ENCODE results near the gene CARS1.

The CARS1 gene

DNA sequence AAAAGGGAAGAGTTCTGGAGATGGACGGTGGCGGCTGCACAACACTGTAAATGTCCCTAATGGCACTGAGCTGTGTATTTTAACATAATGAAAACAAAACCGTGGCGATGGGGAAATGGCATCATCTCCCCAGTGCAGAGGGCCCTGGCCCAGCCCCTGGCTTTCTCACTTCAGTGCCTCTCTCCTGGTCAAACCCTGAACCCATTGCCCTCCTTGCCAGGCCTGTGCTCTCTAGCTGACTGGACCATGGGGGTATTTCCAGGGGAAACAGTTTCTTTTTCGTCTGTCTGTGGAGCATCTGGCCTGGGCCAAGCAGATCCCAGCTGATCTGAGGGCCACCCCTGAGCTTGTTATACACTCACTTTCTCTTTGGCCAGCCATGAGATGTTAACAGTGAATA is 47.7 kb downstream of the CARS1 start:
- H3K4me1 ChIP-seq (ENCODE audit: control insufficient read depth, low read depth, low read length): no peaks in the 10 kb centered on the region
- no peak overlapping the region for H3K27ac ChIP-seq (ENCODE audit: low read length)
- H3K27me3 ChIP-seq (ENCODE audit: control insufficient read depth, insufficient read depth, low read length): no peaks in the 10 kb centered on the region
- no peak overlapping the region for H3K9ac ChIP-seq (ENCODE audit: low read length)
- H3K9me3 ChIP-seq (ENCODE audit: control insufficient read depth, low read depth, low read length): no peaks in the 10 kb centered on the region
- peaks cover 66% of the 10 kb centered on the region for H3K36me3 ChIP-seq (ENCODE audit: control insufficient read depth, low read depth, low read length)
- no peak overlapping the region for H3K4me3 ChIP-seq (ENCODE audit: low read length)

DNA sequence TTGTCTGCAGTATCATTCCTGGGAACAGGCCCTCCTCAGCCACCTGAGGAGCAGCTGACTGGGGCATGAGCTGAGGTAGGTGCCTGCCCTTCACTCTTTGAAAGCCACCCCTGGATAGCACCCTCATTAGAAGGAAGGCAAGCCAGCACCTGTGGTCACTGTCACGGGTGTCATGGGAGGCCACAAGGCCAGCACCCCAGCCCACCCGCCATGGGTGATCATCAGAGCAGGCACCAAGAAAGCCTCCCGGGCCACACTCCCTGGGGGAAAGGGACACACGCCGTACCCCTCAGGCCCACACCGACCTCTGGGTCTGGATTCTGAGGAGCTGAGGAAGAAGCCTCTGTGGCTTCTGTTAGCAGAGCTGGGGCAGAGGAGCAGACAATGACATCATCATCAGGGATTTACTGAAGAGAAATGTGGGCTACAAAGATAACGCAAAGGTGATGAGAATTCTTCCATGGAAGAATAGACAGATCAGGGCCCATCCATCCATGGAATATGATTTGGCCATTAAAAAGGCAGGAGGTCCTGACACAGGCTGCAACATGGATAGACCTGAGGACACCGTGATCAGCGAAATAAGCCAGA is 48.4 kb downstream of the CARS1 start:
- H3K9ac ChIP-seq (ENCODE audit: low read length): no peak overlapping the region
- H3K9me3 ChIP-seq (ENCODE audit: control insufficient read depth, low read depth, low read length): no peaks in the 10 kb centered on the region
- no peaks in the 10 kb centered on the region for H3K27me3 ChIP-seq (ENCODE audit: control insufficient read depth, insufficient read depth, low read length)
- no peaks in the 10 kb centered on the region for H3K4me1 ChIP-seq (ENCODE audit: control insufficient read depth, low read depth, low read length)
- H3K4me3 ChIP-seq (ENCODE audit: low read length): no peak overlapping the region
- H3K27ac ChIP-seq (ENCODE audit: low read length): no peak overlapping the region
- peaks cover 65% of the 10 kb centered on the region for H3K36me3 ChIP-seq (ENCODE audit: control insufficient read depth, low read depth, low read length)

DNA sequence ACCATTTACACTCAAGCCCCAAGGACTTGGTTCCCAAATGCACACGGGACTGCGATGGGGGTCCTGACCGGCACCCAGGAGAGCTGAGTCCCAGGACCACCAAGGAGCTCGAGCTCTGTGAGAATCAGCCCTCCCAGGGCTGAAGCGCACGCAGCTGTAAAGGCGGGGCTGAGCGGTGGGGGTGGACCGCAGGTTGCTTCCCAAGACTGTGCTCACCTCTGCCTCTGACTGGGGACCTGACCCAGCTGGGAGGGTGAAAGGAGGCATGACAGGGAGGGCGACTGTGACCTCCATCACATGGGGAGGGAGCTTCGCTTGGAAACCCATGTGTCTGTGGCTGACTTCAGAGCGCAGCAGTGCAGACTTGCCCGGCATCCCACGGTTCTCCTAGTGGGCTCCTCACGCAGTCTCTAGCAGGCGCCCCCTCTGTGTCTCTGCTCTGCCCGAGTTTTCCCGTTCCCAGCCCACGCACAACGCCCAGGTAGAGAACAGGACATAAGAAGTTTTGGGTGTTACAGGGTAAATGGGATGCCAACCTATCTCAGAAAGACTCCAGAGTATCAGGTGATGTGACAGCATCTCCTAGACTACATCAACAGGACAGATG is 49.7 kb downstream of the CARS1 start:
- H3K9me3 ChIP-seq (ENCODE audit: control insufficient read depth, low read depth, low read length): no peaks in the 10 kb centered on the region
- H3K4me3 ChIP-seq (ENCODE audit: low read length): no peak overlapping the region
- no peaks in the 10 kb centered on the region for H3K27me3 ChIP-seq (ENCODE audit: control insufficient read depth, insufficient read depth, low read length)
- peaks cover 70% of the 10 kb centered on the region for H3K36me3 ChIP-seq (ENCODE audit: control insufficient read depth, low read depth, low read length)
- H3K9ac ChIP-seq (ENCODE audit: low read length): no peak overlapping the region
- no peaks in the 10 kb centered on the region for H3K4me1 ChIP-seq (ENCODE audit: control insufficient read depth, low read depth, low read length)
- no peak overlapping the region for H3K27ac ChIP-seq (ENCODE audit: low read length)

DNA sequence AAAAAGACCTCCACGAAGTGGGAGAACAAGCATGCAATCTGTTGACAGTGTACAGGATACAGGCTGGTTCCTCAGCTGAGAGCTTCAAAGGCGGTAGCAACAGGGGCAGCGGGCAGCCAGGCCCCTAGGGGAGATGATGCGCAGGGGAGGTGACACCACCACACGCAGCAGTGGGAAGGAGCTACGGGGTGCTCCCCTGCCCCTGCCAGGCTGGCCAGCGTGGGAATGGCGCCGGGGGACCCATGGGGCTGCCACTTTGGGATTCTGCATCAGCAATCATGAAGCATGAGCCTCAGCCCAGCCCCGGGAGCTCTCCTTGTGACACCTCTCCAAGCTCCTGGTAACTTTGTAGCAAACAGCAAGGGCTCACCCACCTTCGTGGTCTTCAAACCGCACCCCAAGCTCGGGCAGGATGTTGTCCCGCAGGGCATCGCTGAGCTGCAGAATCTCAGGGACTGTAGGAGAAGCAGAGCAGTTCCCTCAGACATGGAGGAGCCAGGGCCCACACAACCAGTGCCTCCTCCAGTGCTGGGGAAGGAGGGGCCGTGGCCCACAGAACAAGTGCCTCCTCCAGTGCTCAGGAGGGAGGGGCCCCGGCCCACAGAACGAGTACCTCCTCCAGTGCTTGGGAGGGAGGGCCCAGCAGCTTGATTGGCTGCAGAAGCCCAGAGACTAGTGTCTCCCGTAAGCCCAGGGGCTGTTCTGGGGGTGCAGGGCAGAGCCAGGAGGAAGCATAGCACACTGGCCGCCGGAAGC is 50.5 kb downstream of the CARS1 start:
- Histone ChIP-seq H3K27me3 (ENCODE audit: control insufficient read depth, insufficient read depth, low read length) (no peaks in the 10 kb centered on the region), H3K9ac (ENCODE audit: low read length) (no peak overlapping the region), H3K36me3 (ENCODE audit: control insufficient read depth, low read depth, low read length) (peaks cover 70% of the 10 kb centered on the region), H3K4me1 (ENCODE audit: control insufficient read depth, low read depth, low read length) (no peaks in the 10 kb centered on the region), H3K4me3 (ENCODE audit: low read length) (no peak overlapping the region), H3K27ac (ENCODE audit: low read length) (no peak overlapping the region), H3K9me3 (ENCODE audit: control insufficient read depth, low read depth, low read length) (no peaks in the 10 kb centered on the region)

DNA sequence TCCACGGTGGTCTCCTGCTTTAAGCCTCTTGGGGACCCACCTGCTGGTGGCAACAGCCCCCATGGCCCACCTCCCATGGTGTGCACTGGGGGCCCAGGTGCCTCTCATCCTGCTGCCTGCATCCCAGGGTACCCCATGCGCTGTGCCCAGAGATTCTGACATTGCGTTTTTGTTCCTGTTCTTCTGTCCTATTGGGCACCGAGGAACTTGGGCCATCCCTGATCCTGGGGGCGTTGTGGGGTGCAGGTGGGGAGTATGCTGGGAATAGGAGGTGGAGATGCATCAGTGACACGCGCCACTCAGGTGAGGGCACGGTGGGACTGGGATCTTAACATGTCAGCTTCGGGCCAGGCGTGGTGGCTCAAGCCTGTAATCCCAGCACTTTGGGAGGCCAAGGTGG is 52.7 kb downstream of the CARS1 start:
- H3K9me3 ChIP-seq (ENCODE audit: control insufficient read depth, low read depth, low read length): no peaks in the 10 kb centered on the region
- no peaks in the 10 kb centered on the region for H3K27me3 ChIP-seq (ENCODE audit: control insufficient read depth, insufficient read depth, low read length)
- H3K4me3 ChIP-seq (ENCODE audit: low read length): no peak overlapping the region
- no peak overlapping the region for H3K9ac ChIP-seq (ENCODE audit: low read length)
- peaks cover 70% of the 10 kb centered on the region for H3K36me3 ChIP-seq (ENCODE audit: control insufficient read depth, low read depth, low read length)
- H3K4me1 ChIP-seq (ENCODE audit: control insufficient read depth, low read depth, low read length): no peaks in the 10 kb centered on the region
- no peak overlapping the region for H3K27ac ChIP-seq (ENCODE audit: low read length)

DNA sequence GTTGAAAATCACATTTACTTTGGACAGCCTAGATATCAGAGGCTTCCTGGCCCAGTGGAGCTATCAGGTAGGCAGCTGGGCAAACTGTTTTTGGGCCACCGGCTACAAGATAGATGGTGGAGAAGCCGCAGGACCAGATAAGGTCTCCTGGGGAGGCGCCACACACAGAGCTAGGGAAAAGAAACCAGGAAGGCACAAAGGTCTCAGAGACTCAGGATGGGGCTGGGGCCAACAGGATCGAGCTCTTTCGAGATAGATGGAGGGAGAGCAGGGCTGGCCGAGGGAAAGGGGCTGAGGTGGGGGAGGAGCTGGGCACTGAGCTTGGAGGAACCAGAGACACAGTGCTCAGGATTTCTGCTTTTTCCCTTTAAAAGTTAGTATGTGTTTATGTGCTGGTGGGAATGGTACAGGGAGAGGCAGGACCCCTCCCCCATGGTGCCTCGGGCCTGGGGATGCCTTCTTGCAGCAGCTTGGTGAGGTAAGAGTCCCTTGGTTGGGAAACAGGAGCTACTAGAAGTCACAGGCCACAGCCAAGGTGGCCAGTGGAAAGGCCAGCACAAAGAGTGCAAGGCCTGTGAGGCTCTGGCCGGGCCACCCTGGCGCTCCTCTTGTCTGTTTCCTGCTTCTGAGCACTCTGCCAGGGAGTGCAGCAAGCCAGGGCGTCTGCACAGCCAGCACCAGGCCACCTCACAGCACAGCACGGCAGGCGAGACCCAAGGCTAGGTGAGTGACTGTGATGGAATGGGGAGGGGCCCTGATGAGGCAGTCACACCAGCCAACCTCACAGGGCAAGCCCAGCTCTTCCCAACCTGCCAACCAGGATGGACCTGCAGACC is 53.6 kb downstream of the CARS1 start:
- H3K9ac ChIP-seq (ENCODE audit: low read length): no peak overlapping the region
- no peak overlapping the region for H3K4me3 ChIP-seq (ENCODE audit: low read length)
- H3K27ac ChIP-seq (ENCODE audit: low read length): no peak overlapping the region
- no peaks in the 10 kb centered on the region for H3K4me1 ChIP-seq (ENCODE audit: control insufficient read depth, low read depth, low read length)
- peaks cover 63% of the 10 kb centered on the region for H3K36me3 ChIP-seq (ENCODE audit: control insufficient read depth, low read depth, low read length)
- no peaks in the 10 kb centered on the region for H3K9me3 ChIP-seq (ENCODE audit: control insufficient read depth, low read depth, low read length)
- no peaks in the 10 kb centered on the region for H3K27me3 ChIP-seq (ENCODE audit: control insufficient read depth, insufficient read depth, low read length)

DNA sequence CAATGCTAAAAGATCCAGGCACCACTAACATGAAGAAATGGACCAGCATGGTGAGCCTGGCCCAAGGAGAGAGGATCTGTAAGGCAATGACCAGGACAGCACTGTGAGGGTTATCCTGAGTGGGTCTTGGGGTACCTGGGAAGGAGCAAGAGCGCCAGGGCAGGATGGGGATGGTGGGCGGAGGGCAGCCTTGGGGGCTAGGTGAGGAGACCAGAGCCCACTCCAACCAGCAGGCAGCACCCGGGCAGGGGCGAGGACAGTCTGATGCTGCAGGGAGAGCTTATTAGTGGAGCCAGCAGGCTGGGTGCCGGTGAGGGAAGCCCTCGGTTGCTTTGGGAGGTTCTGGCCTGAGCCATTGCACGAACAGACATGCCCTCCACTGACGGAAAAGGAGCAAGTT is 54.4 kb downstream of the CARS1 start:
- Histone ChIP-seq H3K36me3 (ENCODE audit: control insufficient read depth, low read depth, low read length) (peaks cover 62% of the 10 kb centered on the region), H3K27ac (ENCODE audit: low read length) (no peak overlapping the region), H3K4me1 (ENCODE audit: control insufficient read depth, low read depth, low read length) (no peaks in the 10 kb centered on the region), H3K9me3 (ENCODE audit: control insufficient read depth, low read depth, low read length) (no peaks in the 10 kb centered on the region), H3K27me3 (ENCODE audit: control insufficient read depth, insufficient read depth, low read length) (no peaks in the 10 kb centered on the region), H3K9ac (ENCODE audit: low read length) (no peak overlapping the region), H3K4me3 (ENCODE audit: low read length) (no peak overlapping the region)

DNA sequence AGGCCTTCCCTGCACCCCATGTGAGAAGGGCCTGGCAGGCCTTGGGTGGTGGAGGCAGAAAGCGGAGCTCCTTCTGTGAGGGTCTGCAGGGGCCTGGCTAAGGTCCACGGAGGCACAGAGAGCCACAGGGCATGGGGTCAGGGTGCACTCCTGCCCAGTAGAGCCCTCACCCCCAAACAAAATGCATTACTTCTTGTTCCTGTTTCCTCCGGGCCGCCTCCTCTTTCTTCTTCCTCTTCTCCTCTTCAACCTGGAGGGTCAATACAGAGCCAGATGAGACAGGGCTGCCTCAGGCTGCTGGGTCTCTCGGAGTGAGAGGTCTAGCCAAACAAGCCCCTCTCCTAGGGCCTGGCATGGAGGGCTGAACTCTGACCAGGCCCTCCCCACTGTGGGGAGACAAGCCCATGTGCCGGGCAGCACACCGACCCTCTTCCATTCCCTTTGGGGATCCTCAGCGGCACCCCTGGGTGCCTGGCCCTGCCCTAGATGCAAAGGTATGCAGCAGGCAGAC is 54.8 kb downstream of the CARS1 start:
- H3K36me3 ChIP-seq (ENCODE audit: control insufficient read depth, low read depth, low read length): peaks cover 58% of the 10 kb centered on the region

DNA sequence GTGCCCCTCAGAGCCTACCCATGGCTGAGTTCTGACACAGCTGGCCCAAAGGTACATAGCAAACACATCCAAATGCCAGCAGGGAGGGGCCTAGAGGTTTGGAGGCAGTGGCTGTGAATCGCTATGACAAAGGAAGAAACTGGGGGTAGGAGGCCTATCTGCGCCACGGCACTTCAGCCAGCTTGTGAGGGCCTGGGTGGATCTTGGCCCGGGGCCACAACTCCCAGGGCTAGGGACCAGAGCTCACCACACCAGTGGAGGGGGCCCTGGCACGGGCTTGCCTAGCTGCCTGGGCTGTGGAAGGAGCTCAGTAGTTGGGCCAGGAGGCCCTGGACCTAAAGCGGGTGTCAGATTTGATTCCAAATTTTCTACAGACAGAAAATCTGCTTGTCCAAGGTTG is 55.7 kb downstream of the CARS1 start:
- Histone ChIP-seq H3K27me3 (ENCODE audit: control insufficient read depth, insufficient read depth, low read length) (no peaks in the 10 kb centered on the region), H3K9me3 (ENCODE audit: control insufficient read depth, low read depth, low read length) (no peaks in the 10 kb centered on the region), H3K9ac (ENCODE audit: low read length) (no peak overlapping the region), H3K4me3 (ENCODE audit: low read length) (no peak overlapping the region), H3K4me1 (ENCODE audit: control insufficient read depth, low read depth, low read length) (no peaks in the 10 kb centered on the region), H3K36me3 (ENCODE audit: control insufficient read depth, low read depth, low read length) (peaks cover 52% of the 10 kb centered on the region), H3K27ac (ENCODE audit: low read length) (no peak overlapping the region)

More for the DNA sequence above, 54.8 kb downstream of the CARS1 start:
- Histone ChIP-seq H3K27ac (ENCODE audit: low read length) (no peak overlapping the region), H3K4me3 (ENCODE audit: low read length) (no peak overlapping the region), H3K27me3 (ENCODE audit: control insufficient read depth, insufficient read depth, low read length) (no peaks in the 10 kb centered on the region), H3K9ac (ENCODE audit: low read length) (no peak overlapping the region), H3K9me3 (ENCODE audit: control insufficient read depth, low read depth, low read length) (no peaks in the 10 kb centered on the region), H3K4me1 (ENCODE audit: control insufficient read depth, low read depth, low read length) (no peaks in the 10 kb centered on the region)

DNA sequence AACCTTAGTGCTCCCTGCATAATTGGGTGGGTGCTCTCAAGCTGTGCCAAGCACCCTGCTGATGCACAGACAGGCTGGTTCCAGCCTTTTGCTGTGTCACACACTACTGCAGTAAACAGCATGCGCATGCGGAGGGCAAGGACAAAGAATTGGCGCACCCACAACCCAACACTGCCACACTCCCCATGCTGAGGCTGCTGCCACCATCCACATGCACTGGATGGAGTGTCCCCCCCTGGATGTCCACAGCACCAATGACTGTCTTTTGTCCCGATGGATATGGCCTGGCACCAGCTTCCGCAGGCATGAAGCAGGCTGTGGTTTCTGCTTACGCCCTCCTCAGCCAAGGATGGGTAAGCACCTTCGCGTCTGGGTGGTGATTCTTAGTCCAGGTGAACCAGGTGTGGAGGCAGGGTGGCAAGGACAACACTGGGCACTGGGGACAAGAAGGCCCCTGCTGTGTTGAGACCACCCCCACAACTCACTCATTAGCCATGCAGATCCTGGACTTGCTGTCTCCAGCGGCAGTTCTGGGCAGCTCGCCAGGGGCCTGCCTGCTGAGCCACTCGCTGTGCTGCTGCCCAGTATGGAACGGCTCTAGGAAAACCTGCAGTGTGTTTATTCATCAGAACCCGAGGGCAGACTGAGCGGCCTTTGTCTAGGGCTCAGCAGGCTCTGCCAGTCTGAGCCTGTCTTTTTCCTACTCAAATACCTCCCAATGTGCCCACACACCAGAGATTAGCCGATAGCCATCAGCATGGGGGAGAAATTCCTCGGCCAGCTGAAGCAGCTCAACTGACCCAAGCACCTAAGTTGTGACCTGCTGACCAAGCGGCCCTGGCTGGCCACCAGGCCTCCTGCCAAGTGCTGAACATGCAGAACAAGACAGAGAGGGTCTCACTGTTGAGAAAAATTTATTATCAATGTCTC is 56.9 kb downstream of the CARS1 start:
- no peaks in the 10 kb centered on the region for H3K4me1 ChIP-seq (ENCODE audit: control insufficient read depth, low read depth, low read length)
- H3K36me3 ChIP-seq (ENCODE audit: control insufficient read depth, low read depth, low read length): peaks cover 47% of the 10 kb centered on the region
- H3K4me3 ChIP-seq (ENCODE audit: low read length): no peak overlapping the region
- H3K9ac ChIP-seq (ENCODE audit: low read length): no peak overlapping the region
- no peaks in the 10 kb centered on the region for H3K9me3 ChIP-seq (ENCODE audit: control insufficient read depth, low read depth, low read length)
- no peaks in the 10 kb centered on the region for H3K27me3 ChIP-seq (ENCODE audit: control insufficient read depth, insufficient read depth, low read length)
- no peak overlapping the region for H3K27ac ChIP-seq (ENCODE audit: low read length)

Measured in iPS-18a (cell line).